Fibroblast of lung (primary cell): ENCODE results near the gene ENTR1. TPM values are rescaled to one million over a fixed set of nuclear protein-coding genes. Genes with fewer than 3 reads are reported as not detected.
"Not testable (repeated sequence)": the region's sequence is repeated elsewhere in the genome, so short reads cannot be mapped to it uniquely, and the experiment has no call there.

Source experiments
- DNase-seq, 2 donors: peaks; one replicate each; pipeline versions ENCODE4 v3.0.0 to v3.0.0-alpha.2; 2010; ENCODE audit warnings: low read depth in 2 of 2
- H2AFZ ChIP-seq: 2 replicates; pipeline ENCODE4 v1.5.1; 2012; ENCODE audit warnings: low read length, control low read depth, inconsistent platforms
- H3K27ac ChIP-seq: 2 replicates; pipeline ENCODE4 v1.5.1; 2011; ENCODE audit warnings: low read length, control low read depth; ENCODE audit not compliant: insufficient read depth
- H3K27me3 ChIP-seq: 2 replicates; pipeline ENCODE4 v1.5.1; 2011; ENCODE audit warnings: mild to moderate bottlenecking, low read length; ENCODE audit not compliant: control insufficient read depth, insufficient read depth
- H3K36me3 ChIP-seq: 2 replicates; pipeline ENCODE4 v1.5.1; 2011; ENCODE audit warnings: low read length; ENCODE audit not compliant: control insufficient read depth, insufficient read depth
- H3K4me1 ChIP-seq: 2 replicates; pipeline ENCODE4 v1.5.1; 2011; ENCODE audit warnings: low read length; ENCODE audit not compliant: control insufficient read depth, insufficient read depth; ENCODE audit errors: extremely low read depth
- H3K4me2 ChIP-seq: 2 replicates; pipeline ENCODE4 v1.5.1; 2011; ENCODE audit warnings: low read length, control low read depth; ENCODE audit not compliant: insufficient read depth; ENCODE audit errors: extremely low read depth
- H3K4me3 ChIP-seq, 4 experiments: fragments of 200-600 bp in 1 of 4; sonication (generic) in 1 of 4; replicated peaks in 1 of 4; 2 replicates each; pipeline ENCODE4 v1.5.1; 2011 to 2016; ENCODE audit warnings: low read length in 4 of 4, low read depth in 3 of 4, mild to moderate bottlenecking in 3 of 4, control low read depth in 2 of 4, inconsistent platforms in 1 of 4, mixed read lengths in 1 of 4; ENCODE audit not compliant: insufficient read depth in 1 of 4; ENCODE audit errors: control extremely low read depth in 1 of 4
- H3K79me2 ChIP-seq: 2 replicates; pipeline ENCODE4 v1.5.1; 2012; ENCODE audit warnings: mild to moderate bottlenecking, low read length, inconsistent platforms; ENCODE audit not compliant: control insufficient read depth, insufficient read depth
- H3K9ac ChIP-seq: 2 replicates; pipeline ENCODE4 v1.5.1; 2011; ENCODE audit warnings: mild to moderate bottlenecking, low read length, control low read depth; ENCODE audit not compliant: insufficient read depth
- H3K9me3 ChIP-seq: 2 replicates; pipeline ENCODE4 v1.5.1; 2012; ENCODE audit warnings: low read depth, low read length; ENCODE audit not compliant: control insufficient read depth, insufficient read depth
- H4K20me1 ChIP-seq: 2 replicates; pipeline ENCODE4 v1.5.1; 2011; ENCODE audit warnings: low read length; ENCODE audit not compliant: control insufficient read depth, insufficient read depth; ENCODE audit errors: extremely low read depth
- CTCF ChIP-seq, 2 donors: IDR thresholded peaks in 1 of 2; conservative IDR thresholded peaks in 1 of 2; 1 replicate in 1 of 2; 2 replicates in 1 of 2; pipeline ENCODE4 v1.5.1; 2011 to 2012; ENCODE audit warnings: low read length in 2 of 2, control low read depth in 1 of 2, inconsistent platforms in 1 of 2, low read depth in 1 of 2, mild to moderate bottlenecking in 1 of 2
- EZH2 ChIP-seq: IDR thresholded peaks from 2 replicates; pipeline ENCODE4 v1.5.1; 2012; ENCODE audit warnings: low read length, control low read depth, mild to moderate bottlenecking; ENCODE audit errors: missing control alignments
- polyA plus RNA-seq, 2 donors: library from polyadenylated mRNA; depleted of rRNA in 1 of 2; stranded (reverse) in 1 of 2; unstranded in 1 of 2; fragments of >200 nt; gene quantifications; 2 replicates each; pipeline ENCODE4 v1.2.1, GENCODE V29; 2011 to 2012; ENCODE audit warnings: missing spikeins in 1 of 2
- total RNA-seq: library from RNA; depleted of rRNA; stranded (reverse); fragments of >200 nt; gene quantifications from 2 replicates; pipeline ENCODE4 v1.2.1, GENCODE V29; 2014

Gene ENTR1
- total and polyA plus RNA-seq, 2 donors (not counting 1 experiment from before 2014, with no cell fraction given): 24.5 to 31.9 TPM

GRCh38 chr9:136409557-136410455 lies 608 bp downstream of the ENTR1 start:
- no peaks in the 10 kb centered on the region for H3K27me3 ChIP-seq
- H4K20me1 ChIP-seq: no peaks in the 10 kb centered on the region
- peak overlapping the region; percentile 69 to 98 (median 77) for H3K4me3 ChIP-seq
- no peaks in the 10 kb centered on the region for H3K9me3 ChIP-seq
- H3K79me2 ChIP-seq: peaks cover 43% of the 10 kb centered on the region
- H3K9ac ChIP-seq: peak overlapping the region; percentile 82
- H3K36me3 ChIP-seq: peaks cover 27% of the 10 kb centered on the region
- H3K27ac ChIP-seq: peak overlapping the region; percentile 81
- peak overlapping the region; percentile 96 for H3K4me2 ChIP-seq
- peaks cover 11% of the 10 kb centered on the region for H3K4me1 ChIP-seq
- TF ChIP-seq EZH2: no peak
- TF ChIP-seq CTCF (conservative IDR thresholded peaks at IDR 0.05 in 1 of 2, IDR thresholded peaks at IDR 0.05 in 1 of 2; ENCODE audit: low read depth in 1 of 2, low read length in 2 of 2): no peak
- peak overlapping the region; percentile 30 for H2AFZ ChIP-seq
- peak; percentile 17 to 43 for DNase-seq

- no peak for DNase-seq
- peaks cover 24% of the 10 kb centered on the region for H3K36me3 ChIP-seq
- no peaks in the 10 kb centered on the region for H3K27me3 ChIP-seq
- H3K9ac ChIP-seq: no peak overlapping the region
- no peak overlapping the region for H3K4me2 ChIP-seq
- H4K20me1 ChIP-seq: no peaks in the 10 kb centered on the region
- no peak for TF ChIP-seq CTCF (conservative IDR thresholded peaks at IDR 0.05 in 1 of 2, IDR thresholded peaks at IDR 0.05 in 1 of 2; ENCODE audit: low read depth in 1 of 2, low read length in 2 of 2)
- TF ChIP-seq EZH2: no peak
- H3K9me3 ChIP-seq: no peaks in the 10 kb centered on the region
- no peak overlapping the region for H2AFZ ChIP-seq
- peaks cover 36% of the 10 kb centered on the region for H3K79me2 ChIP-seq
- H3K4me1 ChIP-seq: peaks cover 11% of the 10 kb centered on the region
- H3K4me3 ChIP-seq: no peak overlapping the region
- H3K27ac ChIP-seq: no peak overlapping the region
Measured at GRCh38 chr9:136407911-136408310, 2.5 kb downstream of the ENTR1 start.

GRCh38 chr9:136407061-136407460 lies 3.4 kb downstream of the ENTR1 start:
- H3K36me3 ChIP-seq: peaks cover 23% of the 10 kb centered on the region
- not testable (repeated sequence) for DNase-seq, H4K20me1 ChIP-seq, H3K27me3 ChIP-seq, H3K9ac ChIP-seq, H3K9me3 ChIP-seq, H3K4me3 ChIP-seq, H3K27ac ChIP-seq, H2AFZ ChIP-seq, H3K4me2 ChIP-seq
- peaks cover 10% of the 10 kb centered on the region for H3K4me1 ChIP-seq
- peaks cover 29% of the 10 kb centered on the region for H3K79me2 ChIP-seq

GRCh38 chr9:136405904-136406303 lies 4.5 kb downstream of the ENTR1 start:
- not testable (repeated sequence) for H3K27me3 ChIP-seq, DNase-seq, H3K4me2 ChIP-seq, H3K27ac ChIP-seq, H3K4me3 ChIP-seq, H2AFZ ChIP-seq, H3K9me3 ChIP-seq, H3K4me1 ChIP-seq, H4K20me1 ChIP-seq, H3K9ac ChIP-seq
- H3K36me3 ChIP-seq: peaks cover 24% of the 10 kb centered on the region
- peaks cover 17% of the 10 kb centered on the region for H3K79me2 ChIP-seq
